ENCODE results near the gene SGSM2. TPM values are rescaled to one million over a fixed set of nuclear protein-coding genes. Genes with fewer than 3 reads are reported as not detected.

Gene SGSM2
- polyA plus RNA-seq, 1 donor (not counting 4 experiments of a cell fraction or from before 2014, with no cell fraction given) = 16.4 TPM

DNA sequence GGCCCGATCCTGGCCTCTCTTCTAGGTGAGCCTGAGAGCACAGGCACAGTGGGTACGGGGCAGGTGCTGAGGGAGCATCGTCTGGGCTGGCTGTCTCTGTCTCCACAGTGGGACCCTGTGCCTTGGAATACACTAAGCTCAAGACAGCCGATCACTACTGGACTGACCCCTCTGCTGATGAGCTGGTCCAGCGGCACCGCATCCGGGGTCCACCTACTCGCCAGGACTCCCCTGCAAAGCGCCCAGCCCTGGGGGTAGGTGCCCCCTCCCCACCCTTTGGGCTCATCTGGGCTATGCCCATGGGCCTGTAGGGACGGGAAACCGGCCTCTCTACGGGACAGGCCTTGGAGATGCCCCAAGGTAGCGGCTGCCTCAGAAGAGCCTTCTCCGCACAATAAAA is 25.6 kb downstream of the SGSM2 start:
- no peak overlapping the region for H3K4me3 ChIP-seq (ENCODE audit: control insufficient read depth in 2 of 3, extremely low read depth in 1 of 3, insufficient read depth in 2 of 3, low read depth in 1 of 3, low read length in 3 of 3)
- no peak for FAIRE-seq

DNA sequence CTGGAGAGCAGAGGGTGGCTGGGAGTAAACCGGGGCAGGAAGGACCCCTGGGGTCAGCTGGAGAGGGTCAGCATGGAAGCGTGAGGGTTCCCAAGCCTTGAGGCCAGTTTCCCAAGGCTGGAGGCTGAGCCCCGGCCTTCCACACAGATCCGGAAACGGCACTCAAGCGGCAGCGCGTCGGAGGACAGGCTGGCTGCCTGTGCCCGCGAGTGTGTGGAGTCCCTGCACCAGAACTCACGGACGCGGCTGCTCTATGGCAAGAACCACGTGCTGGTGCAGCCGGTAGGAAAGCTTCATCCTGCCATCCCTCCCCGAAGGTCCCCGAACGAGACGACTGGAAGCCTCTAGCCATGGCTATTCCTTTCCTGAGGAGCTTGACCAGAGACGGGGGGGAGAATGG is 26.0 kb downstream of the SGSM2 start:
- Histone ChIP-seq H3K36me3 (ENCODE audit: control insufficient read depth in 2 of 2, extremely low read depth in 1 of 2, insufficient read depth in 2 of 2, low read length in 2 of 2) (peaks cover 5 to 11% of the 10 kb centered on the region in 2 experiments), H3K27ac (ENCODE audit: control insufficient read depth, insufficient read depth, low read length) (no peak overlapping the region), H2AFZ (ENCODE audit: control insufficient read depth, low read length) (no peak overlapping the region), H3K4me2 (ENCODE audit: control insufficient read depth, extremely low read depth, insufficient read depth, low read depth, low read length) (no peak overlapping the region), H3K4me1 (ENCODE audit: control insufficient read depth, extremely low read depth, insufficient read depth, low read length) (peaks cover 16% of the 10 kb centered on the region), H3K27me3 (ENCODE audit: control insufficient read depth, extremely low read depth, insufficient read depth, low read length) (no peaks in the 10 kb centered on the region), H3K79me2 (ENCODE audit: control insufficient read depth, insufficient read depth, low read length) (no peaks in the 10 kb centered on the region), H3K9ac (ENCODE audit: control insufficient read depth, extremely low read depth, insufficient read depth, low read length) (no peak overlapping the region), H3K9me1 (ENCODE audit: control insufficient read depth, extremely low read depth, insufficient read depth, low read length) (no peaks in the 10 kb centered on the region), H4K20me1 (ENCODE audit: control insufficient read depth, extremely low read depth, insufficient read depth, low read length) (no peaks in the 10 kb centered on the region), H3K9me3 (ENCODE audit: control insufficient read depth, low read depth, low read length) (no peaks in the 10 kb centered on the region), H3K4me3 (ENCODE audit: control insufficient read depth in 2 of 3, extremely low read depth in 1 of 3, insufficient read depth in 2 of 3, low read depth in 1 of 3, low read length in 3 of 3) (no peak overlapping the region)
- dilution Hi-C loops (cut with MboI; ENCODE audit: extremely low pct_ligation_motif_present, low sequenced_read_pairs) = no loop called here
- TF ChIP-seq, protein P1, sequence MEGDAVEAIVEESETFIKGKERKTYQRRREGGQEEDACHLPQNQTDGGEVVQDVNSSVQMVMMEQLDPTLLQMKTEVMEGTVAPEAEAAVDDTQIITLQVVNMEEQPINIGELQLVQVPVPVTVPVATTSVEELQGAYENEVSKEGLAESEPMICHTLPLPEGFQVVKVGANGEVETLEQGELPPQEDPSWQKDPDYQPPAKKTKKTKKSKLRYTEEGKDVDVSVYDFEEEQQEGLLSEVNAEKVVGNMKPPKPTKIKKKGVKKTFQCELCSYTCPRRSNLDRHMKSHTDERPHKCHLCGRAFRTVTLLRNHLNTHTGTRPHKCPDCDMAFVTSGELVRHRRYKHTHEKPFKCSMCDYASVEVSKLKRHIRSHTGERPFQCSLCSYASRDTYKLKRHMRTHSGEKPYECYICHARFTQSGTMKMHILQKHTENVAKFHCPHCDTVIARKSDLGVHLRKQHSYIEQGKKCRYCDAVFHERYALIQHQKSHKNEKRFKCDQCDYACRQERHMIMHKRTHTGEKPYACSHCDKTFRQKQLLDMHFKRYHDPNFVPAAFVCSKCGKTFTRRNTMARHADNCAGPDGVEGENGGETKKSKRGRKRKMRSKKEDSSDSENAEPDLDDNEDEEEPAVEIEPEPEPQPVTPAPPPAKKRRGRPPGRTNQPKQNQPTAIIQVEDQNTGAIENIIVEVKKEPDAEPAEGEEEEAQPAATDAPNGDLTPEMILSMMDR (optimal IDR thresholded peaks at IDR 0.05 in 1 of 3, IDR thresholded peaks at IDR 0.05 in 1 of 3, conservative IDR thresholded peaks at IDR 0.05 in 1 of 3; ENCODE audit: extremely low read depth in 1 of 3, insufficient read depth in 2 of 3, low read length in 3 of 3) = no peak
- TF ChIP-seq EZH2 (IDR thresholded peaks at IDR 0.05; ENCODE audit: low read length) = no peak
- DNase-seq (ENCODE audit: low read depth, low spot score) (no peak), FAIRE-seq (no peak)

More for the DNA sequence above, 25.6 kb downstream of the SGSM2 start:
- dilution Hi-C loops (cut with MboI; ENCODE audit: extremely low pct_ligation_motif_present, low sequenced_read_pairs) = no loop called here
- Histone ChIP-seq H3K4me1 (ENCODE audit: control insufficient read depth, extremely low read depth, insufficient read depth, low read length) (peaks cover 16% of the 10 kb centered on the region), H3K9me3 (ENCODE audit: control insufficient read depth, low read depth, low read length) (no peaks in the 10 kb centered on the region), H3K9me1 (ENCODE audit: control insufficient read depth, extremely low read depth, insufficient read depth, low read length) (no peaks in the 10 kb centered on the region), H4K20me1 (ENCODE audit: control insufficient read depth, extremely low read depth, insufficient read depth, low read length) (no peaks in the 10 kb centered on the region), H3K27ac (ENCODE audit: control insufficient read depth, insufficient read depth, low read length) (no peak overlapping the region), H2AFZ (ENCODE audit: control insufficient read depth, low read length) (no peak overlapping the region), H3K4me2 (ENCODE audit: control insufficient read depth, extremely low read depth, insufficient read depth, low read depth, low read length) (no peak overlapping the region), H3K36me3 (ENCODE audit: control insufficient read depth in 2 of 2, extremely low read depth in 1 of 2, insufficient read depth in 2 of 2, low read length in 2 of 2) (peaks cover 5 to 10% of the 10 kb centered on the region in 2 experiments), H3K9ac (ENCODE audit: control insufficient read depth, extremely low read depth, insufficient read depth, low read length) (no peak overlapping the region), H3K79me2 (ENCODE audit: control insufficient read depth, insufficient read depth, low read length) (no peaks in the 10 kb centered on the region), H3K27me3 (ENCODE audit: control insufficient read depth, extremely low read depth, insufficient read depth, low read length) (no peaks in the 10 kb centered on the region)
- DNase-seq (ENCODE audit: low read depth, low spot score) = no peak
- TF ChIP-seq EZH2 (IDR thresholded peaks at IDR 0.05; ENCODE audit: low read length) = no peak

Data from keratinocyte (primary cell).